Muscle layer of duodenum (tissue), 2 donors: Measurements from ENCODE around the gene HCRT.
A peak's percentile ranks its signal among the peaks of the same experiment; 100 is the strongest.
"Not testable (repeated sequence)": the region's sequence is repeated elsewhere in the genome, so short reads cannot be mapped to it uniquely, and the experiment has no call there.

Experiments used
- H3K27ac ChIP-seq: one replicate; pipeline ENCODE4 v1.7.0; 2013; ENCODE audit warnings: mild to moderate bottlenecking, low read length
- H3K27me3 ChIP-seq: one replicate; pipeline ENCODE4 v1.7.0; 2013; ENCODE audit warnings: low read depth, mild to moderate bottlenecking, control low read depth, low read length
- H3K36me3 ChIP-seq, 2 donors: one replicate each; pipeline ENCODE4 v1.7.0; 2013; ENCODE audit warnings: low read length in 2 of 2, control low read depth in 1 of 2, mild to moderate bottlenecking in 1 of 2; ENCODE audit not compliant: insufficient read depth in 2 of 2, control insufficient read depth in 1 of 2
- H3K4me1 ChIP-seq, 2 donors: one replicate each; pipeline ENCODE4 v1.7.0; 2013; ENCODE audit warnings: low read length in 2 of 2, mild to moderate bottlenecking in 2 of 2, control low read depth in 1 of 2, moderate library complexity in 1 of 2; ENCODE audit not compliant: insufficient read depth in 2 of 2, control insufficient read depth in 1 of 2
- H3K4me3 ChIP-seq, 2 donors: one replicate each; pipeline ENCODE4 v1.7.0; 2013; ENCODE audit warnings: low read length in 2 of 2, low read depth in 1 of 2, mild to moderate bottlenecking in 1 of 2
- H3K9me3 ChIP-seq, 2 donors: one replicate each; pipeline ENCODE4 v1.7.0; 2013; ENCODE audit warnings: low read length in 2 of 2, control low read depth in 1 of 2, mild to moderate bottlenecking in 1 of 2; ENCODE audit not compliant: control insufficient read depth in 1 of 2
- donor health status: healthy.

HCRT gene

GRCh38 chr17:42155614-42156045, 29.6 kb downstream of the HCRT start:
- Histone ChIP-seq H3K4me3 (peak overlapping the region; percentile 55 to 99), H3K36me3 (peaks cover 0 to 3% of the 10 kb centered on the region in 2 donors), H3K9me3 (no peaks in the 10 kb centered on the region), H3K27ac (no peak overlapping the region), H3K4me1 (peaks cover 10 to 22% of the 10 kb centered on the region in 2 donors), H3K27me3 (no peaks in the 10 kb centered on the region)

- no peaks in the 10 kb centered on the region for H3K27me3 ChIP-seq
- peak overlapping the region; percentile 94 for H3K27ac ChIP-seq
- H3K4me1 ChIP-seq: peaks cover 10 to 25% of the 10 kb centered on the region in 2 donors
These were observed 31.1 kb downstream of the HCRT start for GRCh38 chr17:42153919-42154742.

GRCh38 chr17:42146911-42147607, 38.2 kb downstream of the HCRT start:
- no peak overlapping the region for H3K4me3 ChIP-seq
- H3K9me3 ChIP-seq: no peaks in the 10 kb centered on the region
- H3K27ac ChIP-seq: no peak overlapping the region
- peaks cover 0 to 15% of the 10 kb centered on the region in 2 donors for H3K36me3 ChIP-seq
- H3K4me1 ChIP-seq: peaks cover 0 to 12% of the 10 kb centered on the region in 2 donors
- H3K27me3 ChIP-seq: no peaks in the 10 kb centered on the region

More at GRCh38 chr17:42153919-42154742, 31.1 kb downstream of the HCRT start:
- Histone ChIP-seq H3K36me3 (peaks cover 0 to 3% of the 10 kb centered on the region in 2 donors), H3K9me3 (no peaks in the 10 kb centered on the region), H3K4me3 (peak overlapping the region; percentile 99 to 100)

GRCh38 chr17:42143138-42143537, 42.1 kb downstream of the HCRT start:
- Histone ChIP-seq H3K36me3 (peaks cover 5 to 11% of the 10 kb centered on the region in 2 donors), H3K4me1 (peaks cover 11 to 23% of the 10 kb centered on the region in 2 donors)
- H3K27me3 ChIP-seq, H3K9me3 ChIP-seq, H3K27ac ChIP-seq, H3K4me3 ChIP-seq: not testable (repeated sequence)

GRCh38 chr17:42142371-42142896, 42.8 kb downstream of the HCRT start:
- peaks cover 14 to 27% of the 10 kb centered on the region in 2 donors for H3K4me1 ChIP-seq
- no peak overlapping the region for H3K4me3 ChIP-seq
- peaks cover 5 to 11% of the 10 kb centered on the region in 2 donors for H3K36me3 ChIP-seq
- H3K27ac ChIP-seq: no peak overlapping the region
- no peaks in the 10 kb centered on the region for H3K9me3 ChIP-seq
- H3K27me3 ChIP-seq: no peaks in the 10 kb centered on the region

GRCh38 chr17:42141382-42141781, 43.9 kb downstream of the HCRT start:
- Histone ChIP-seq H3K4me3 (no peak overlapping the region), H3K4me1 (peaks cover 14 to 33% of the 10 kb centered on the region in 2 donors), H3K27me3 (no peaks in the 10 kb centered on the region), H3K9me3 (no peaks in the 10 kb centered on the region), H3K36me3 (peaks cover 5 to 8% of the 10 kb centered on the region in 2 donors), H3K27ac (no peak overlapping the region)

GRCh38 chr17:42140690-42141089, 44.6 kb downstream of the HCRT start:
- H3K4me1 ChIP-seq: peaks cover 15 to 40% of the 10 kb centered on the region in 2 donors
- H3K36me3 ChIP-seq, H3K9me3 ChIP-seq, H3K27me3 ChIP-seq, H3K4me3 ChIP-seq, H3K27ac ChIP-seq: not testable (repeated sequence)

GRCh38 chr17:42138749-42139492, 46.3 kb downstream of the HCRT start:
- Histone ChIP-seq H3K27me3 (no peaks in the 10 kb centered on the region), H3K9me3 (no peaks in the 10 kb centered on the region), H3K36me3 (peaks cover 3 to 5% of the 10 kb centered on the region in 2 donors), H3K4me1 (peaks cover 21 to 49% of the 10 kb centered on the region in 2 donors), H3K4me3 (no peak overlapping the region), H3K27ac (no peak overlapping the region)

GRCh38 chr17:42136654-42137051, 48.6 kb downstream of the HCRT start:
- H3K27me3 ChIP-seq: no peaks in the 10 kb centered on the region
- peak overlapping the region; percentile 66 for H3K27ac ChIP-seq
- peak overlapping the region in 1 of 2 donors; percentile 5 for H3K4me3 ChIP-seq
- H3K9me3 ChIP-seq: no peaks in the 10 kb centered on the region
- peaks cover 35 to 55% of the 10 kb centered on the region in 2 donors for H3K4me1 ChIP-seq
- peaks cover 3 to 5% of the 10 kb centered on the region in 2 donors for H3K36me3 ChIP-seq

- Histone ChIP-seq H3K27ac (peak overlapping the region; percentile 66), H3K4me1 (peaks cover 35 to 55% of the 10 kb centered on the region in 2 donors), H3K4me3 (peak overlapping the region in 1 of 2 donors; percentile 5), H3K36me3 (peaks cover 3 to 4% of the 10 kb centered on the region in 2 donors), H3K27me3 (no peaks in the 10 kb centered on the region), H3K9me3 (no peaks in the 10 kb centered on the region)
These were observed 49.3 kb downstream of the HCRT start for GRCh38 chr17:42135664-42136653.
